Measurements from ENCODE around the gene CNGA1.
A peak's percentile ranks its signal among the peaks of the same experiment; 100 is the strongest.
"Not testable (repeated sequence)": the region's sequence is repeated elsewhere in the genome, so short reads cannot be mapped to it uniquely, and the experiment has no call there.

Gene CNGA1

GRCh38 chr4:48008021-48008596 is 8.4 kb downstream of the CNGA1 start:
- DNase-seq (ENCODE audit: low read depth): no peak
- TF ChIP-seq, protein P1, sequence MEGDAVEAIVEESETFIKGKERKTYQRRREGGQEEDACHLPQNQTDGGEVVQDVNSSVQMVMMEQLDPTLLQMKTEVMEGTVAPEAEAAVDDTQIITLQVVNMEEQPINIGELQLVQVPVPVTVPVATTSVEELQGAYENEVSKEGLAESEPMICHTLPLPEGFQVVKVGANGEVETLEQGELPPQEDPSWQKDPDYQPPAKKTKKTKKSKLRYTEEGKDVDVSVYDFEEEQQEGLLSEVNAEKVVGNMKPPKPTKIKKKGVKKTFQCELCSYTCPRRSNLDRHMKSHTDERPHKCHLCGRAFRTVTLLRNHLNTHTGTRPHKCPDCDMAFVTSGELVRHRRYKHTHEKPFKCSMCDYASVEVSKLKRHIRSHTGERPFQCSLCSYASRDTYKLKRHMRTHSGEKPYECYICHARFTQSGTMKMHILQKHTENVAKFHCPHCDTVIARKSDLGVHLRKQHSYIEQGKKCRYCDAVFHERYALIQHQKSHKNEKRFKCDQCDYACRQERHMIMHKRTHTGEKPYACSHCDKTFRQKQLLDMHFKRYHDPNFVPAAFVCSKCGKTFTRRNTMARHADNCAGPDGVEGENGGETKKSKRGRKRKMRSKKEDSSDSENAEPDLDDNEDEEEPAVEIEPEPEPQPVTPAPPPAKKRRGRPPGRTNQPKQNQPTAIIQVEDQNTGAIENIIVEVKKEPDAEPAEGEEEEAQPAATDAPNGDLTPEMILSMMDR (IDR thresholded peaks at IDR 0.05; ENCODE audit: low read depth, low read length, missing control alignments): no peak
- no peak overlapping the region for H3K4me3 ChIP-seq (ENCODE audit: low read depth, low read length)

GRCh38 chr4:48005781-48006180 is 10.7 kb downstream of the CNGA1 start:
- TF ChIP-seq, protein P1 (IDR thresholded peaks at IDR 0.05; ENCODE audit: low read depth, low read length, missing control alignments): no peak
- no peak for DNase-seq (ENCODE audit: low read depth)
- H3K4me3 ChIP-seq (ENCODE audit: low read depth, low read length): no peak overlapping the region

DNA sequence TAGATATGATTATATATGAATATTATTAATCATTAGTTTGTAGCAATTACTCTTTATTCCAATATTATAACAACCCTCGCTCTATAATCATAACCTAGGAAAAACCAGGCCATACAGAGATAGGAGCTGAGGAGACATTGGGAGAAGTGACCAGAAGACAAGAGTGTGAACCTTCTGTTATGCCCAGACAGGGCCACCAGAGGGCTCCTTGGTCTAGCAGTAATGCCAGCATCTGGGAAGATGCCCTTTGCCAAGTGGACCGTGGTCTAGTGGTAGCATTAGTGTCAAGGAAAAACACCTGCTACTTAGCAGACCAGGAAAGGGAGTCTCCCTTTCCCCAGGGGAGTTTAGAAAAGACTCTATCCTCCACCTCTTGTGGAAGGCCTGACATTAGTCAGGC is 12.9 kb downstream of the CNGA1 start:
- H3K4me3 ChIP-seq (ENCODE audit: low read depth, low read length); DNase-seq (ENCODE audit: low read depth): not testable (repeated sequence)
- TF ChIP-seq, protein P1 (IDR thresholded peaks at IDR 0.05; ENCODE audit: low read depth, low read length, missing control alignments): peak; percentile 69

DNA sequence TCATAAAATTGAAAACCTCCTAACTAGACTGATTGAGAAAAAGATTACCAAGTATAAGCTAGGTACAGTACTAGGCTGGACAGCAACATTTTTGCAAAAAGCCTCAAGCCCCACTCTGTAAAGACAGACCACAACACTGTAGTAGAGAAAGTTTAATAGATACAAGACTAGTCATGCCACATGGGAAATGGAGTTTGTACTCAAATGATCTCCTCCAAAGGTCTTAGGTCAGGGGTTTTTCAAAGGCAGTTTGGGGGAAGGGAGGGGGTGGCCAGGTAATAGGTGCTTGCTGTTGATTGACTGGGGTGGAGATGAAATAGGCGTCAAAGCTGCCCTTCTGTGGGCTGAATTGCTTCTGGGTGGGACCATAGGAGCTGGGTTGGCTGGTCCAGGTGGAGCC is 14.2 kb downstream of the CNGA1 start:
- TF ChIP-seq, protein P1 (IDR thresholded peaks at IDR 0.05; ENCODE audit: low read depth, low read length, missing control alignments): no peak
- DNase-seq (ENCODE audit: low read depth): no peak
- no peak overlapping the region for H3K4me3 ChIP-seq (ENCODE audit: low read depth, low read length)

GRCh38 chr4:47996021-47996420 is 20.5 kb downstream of the CNGA1 start:
- no peak overlapping the region for H3K4me3 ChIP-seq (ENCODE audit: low read depth, low read length)
- TF ChIP-seq, protein P1 (IDR thresholded peaks at IDR 0.05; ENCODE audit: low read depth, low read length, missing control alignments): no peak
- no peak for DNase-seq (ENCODE audit: low read depth)

DNA sequence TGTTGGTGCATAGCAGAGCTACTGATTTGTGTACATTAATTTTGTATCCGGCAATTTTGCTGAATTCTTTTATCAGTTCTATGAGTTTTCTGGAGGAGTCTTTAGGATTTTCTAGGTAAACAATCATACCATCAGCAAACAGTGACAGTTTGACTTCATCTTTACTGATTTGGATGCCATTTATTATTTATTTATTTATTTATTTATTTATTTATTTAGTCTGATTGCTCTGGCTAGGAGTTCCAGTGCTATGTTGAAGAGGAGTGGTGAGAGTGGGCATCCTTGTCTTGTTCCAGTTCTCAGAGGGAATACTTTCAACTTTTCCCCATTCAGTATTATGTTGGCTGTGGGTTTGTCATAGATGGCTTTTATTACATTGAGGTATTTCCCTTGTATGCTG is 24.0 kb downstream of the CNGA1 start:
- H3K4me3 ChIP-seq (ENCODE audit: low read depth, low read length); DNase-seq (ENCODE audit: low read depth): not testable (repeated sequence)

- no peak overlapping the region for H3K4me3 ChIP-seq (ENCODE audit: low read depth, low read length)
- no peak for DNase-seq (ENCODE audit: low read depth)
- TF ChIP-seq, protein P1 (IDR thresholded peaks at IDR 0.05; ENCODE audit: low read depth, low read length, missing control alignments): no peak
Observed at GRCh38 chr4:47990145-47990544, 26.3 kb downstream of the CNGA1 start.
